Measurements from ENCODE around the gene SCAF1. TPM values are rescaled to one million over a fixed set of nuclear protein-coding genes. Genes with fewer than 3 reads are reported as not detected.

SCAF1 gene
- total and polyA plus RNA-seq, 2 donors (not counting 1 experiment from before 2014, with no cell fraction given) = 17.1 to 68.3 TPM

- POLR2A ChIA-PET = interaction anchor here (0.6 to 6.7 kb wide), 6 partner anchors 38 to 258 kb away, joined by 3 to 53 read pairs (median 8); partner anchors contain the start of genes RRAS and SCAF1
- H3K9ac ChIP-seq (ENCODE audit: low read length) = no peak overlapping the region
- Mint-ChIP-seq H3K4me1 (peaks cover 47% of the 10 kb centered on the region), H3K4me3 (peak overlapping the region; percentile 26), H3K9me3 (ENCODE audit: insufficient read depth) (no peaks in the 10 kb centered on the region), H3K27me3 (no peaks in the 10 kb centered on the region), H3K27ac (peak overlapping the region; percentile 41)
- TF ChIP-seq EZH2 (IDR thresholded peaks at IDR 0.05; ENCODE audit: borderline replicate concordance, insufficient read depth, low read depth, low read length, poor library complexity, severe bottlenecking) (no peak), CTCF (IDR thresholded peaks at IDR 0.05) (no peak)
- CTCF ChIA-PET = interaction anchor here (0.6 to 3.9 kb wide), 15 partner anchors 11 to 1085 kb away, joined by 3 to 28 read pairs (median 4); partner anchors contain the start of genes ADM5, BCL2L12, FLT3LG and IRF3
- 80% methylated on average over 7 of the region's 12 CpGs for WGBS (ENCODE audit: insufficient coverage)
- peak overlapping the region; percentile 93 to 98 for H3K27ac ChIP-seq (ENCODE audit: low read length in 2 of 2)
- H2AFZ ChIP-seq (ENCODE audit: insufficient read depth, low read depth, low read length, poor library complexity, severe bottlenecking) = no peak overlapping the region
- no peak overlapping the region for H3K4me3 ChIP-seq (ENCODE audit: control extremely low read depth in 1 of 5, extremely low read depth in 1 of 5, insufficient read depth in 1 of 5, low read depth in 2 of 5, low read length in 4 of 5)
- H4K20me1 ChIP-seq (ENCODE audit: control insufficient read depth, insufficient read depth, low read length, poor library complexity, severe bottlenecking) = peaks cover 64% of the 10 kb centered on the region
- intact Hi-C loops (cut with micrococcal nuclease) = loop anchor here (1.0 to 10.0 kb wide), 3 partner anchors 205 to 564 kb away; partner anchors contain the start of genes C19orf73, FLT3LG, LIN7B and PPFIA3
- DNase-seq (peak; percentile 38), ATAC-seq (ENCODE audit: low read depth) (no peak)
- peaks cover 60% of the 10 kb centered on the region for H3K79me2 ChIP-seq (ENCODE audit: control insufficient read depth, insufficient read depth, low read length)
- peaks cover 0 to 5% (median 0%) of the 10 kb centered on the region in 3 donors for H3K9me3 ChIP-seq (ENCODE audit: control extremely low read depth in 1 of 3, control insufficient read depth in 2 of 3, insufficient read depth in 1 of 3, low read length in 2 of 3)
- peak overlapping the region; percentile 87 for H3K4me2 ChIP-seq (replicated peaks; ENCODE audit: low read depth, low read length, poor library complexity, severe bottlenecking)
- no peaks in the 10 kb centered on the region for H3K27me3 ChIP-seq (replicated peaks in 1 of 4; ENCODE audit: control extremely low read depth in 1 of 4, control insufficient read depth in 3 of 4, insufficient read depth in 4 of 4, low read length in 3 of 4)
- peaks cover 0 to 33% of the 10 kb centered on the region in 2 experiments for H3K36me3 ChIP-seq (replicated peaks in 1 of 2; ENCODE audit: control extremely low read depth in 1 of 2, control insufficient read depth in 1 of 2, extremely low read depth in 1 of 2, insufficient read depth in 2 of 2, low read length in 1 of 2)
- H3K4me1 ChIP-seq (ENCODE audit: control insufficient read depth in 2 of 2, insufficient read depth in 2 of 2, low read length in 2 of 2) = peaks cover 32 to 56% of the 10 kb centered on the region in 2 donors
These were observed 37.2 kb downstream of the SCAF1 start for GRCh38 chr19:49678985-49679770.
